HEK293 (cell line): ENCODE data around the gene ITGA11.

ENCODE experiments used
- ELK4 ChIP-seq: IDR thresholded peaks from 2 replicates; pipeline ENCODE4 v1.6.1; 2011; ENCODE audit warnings: mild to moderate bottlenecking, low read depth, low read length, borderline replicate concordance
- GLI2 ChIP-seq: fragments of 450-650 bp; formaldehyde crosslinking; IDR thresholded peaks from 2 replicates; pipeline ENCODE4; 2017; ENCODE audit warnings: missing biosample characterization, missing genetic modification characterization, low read depth, borderline replicate concordance
- GLI4 ChIP-seq: fragments of 450-650 bp; formaldehyde crosslinking; IDR thresholded peaks from 2 replicates; pipeline ENCODE4 v1.5.1; 2016; ENCODE audit warnings: missing biosample characterization, missing genetic modification characterization
- GLIS1 ChIP-seq: fragments of 450-650 bp; formaldehyde crosslinking; IDR thresholded peaks from 2 replicates; pipeline ENCODE4 v1.5.1; 2016; ENCODE audit warnings: missing biosample characterization, missing genetic modification characterization
- GLIS2 ChIP-seq: fragments of 450-650 bp; formaldehyde crosslinking; IDR thresholded peaks from 2 replicates; pipeline ENCODE4 v1.5.1; 2016; ENCODE audit warnings: missing biosample characterization, missing genetic modification characterization
- HOXC10 ChIP-seq: sonication (generic); formaldehyde crosslinking; IDR thresholded peaks from 2 replicates; pipeline ENCODE4 v1.8.1; 2023; ENCODE audit warnings: mild to moderate bottlenecking, missing genetic modification reagents
- IKZF3 ChIP-seq: fragments of 450-650 bp; IDR thresholded peaks from 2 replicates; pipeline ENCODE4 v1.5.0; 2018; ENCODE audit warnings: missing biosample characterization, mild to moderate bottlenecking, missing genetic modification characterization, moderate library complexity
- MZF1 ChIP-seq: fragments of 450-650 bp; formaldehyde crosslinking; IDR thresholded peaks from 2 replicates; pipeline ENCODE4 v1.5.1; 2017; ENCODE audit warnings: missing biosample characterization, missing genetic modification characterization, borderline replicate concordance
- OVOL3 ChIP-seq: fragments of 450-650 bp; formaldehyde crosslinking; IDR thresholded peaks from 2 replicates; pipeline ENCODE4 v1.5.1; 2016; ENCODE audit warnings: missing biosample characterization, missing genetic modification characterization
- PBX3 ChIP-seq: sonication (generic); formaldehyde crosslinking; IDR thresholded peaks from 2 replicates; pipeline ENCODE4 v1.8.1; 2022; ENCODE audit warnings: mild to moderate bottlenecking, moderate library complexity, missing genetic modification reagents
- PRDM4 ChIP-seq: fragments of 450-650 bp; formaldehyde crosslinking; IDR thresholded peaks from 2 replicates; pipeline ENCODE4 v1.5.1; 2017; ENCODE audit warnings: missing biosample characterization, missing genetic modification characterization
- SP3 ChIP-seq: fragments of 450-650 bp; formaldehyde crosslinking; IDR thresholded peaks from 2 replicates; pipeline ENCODE4 v1.5.1; 2016; ENCODE audit warnings: missing biosample characterization, missing genetic modification characterization
- TRIM28 ChIP-seq: IDR thresholded peaks from 2 replicates; pipeline ENCODE4 v1.6.1; 2011; ENCODE audit warnings: low read length, control low read depth, borderline replicate concordance
- ZBTB44 ChIP-seq: fragments of 450-650 bp; IDR thresholded peaks from 2 replicates; pipeline ENCODE4 v1.5.1; 2018; ENCODE audit warnings: missing biosample characterization, mild to moderate bottlenecking, missing genetic modification characterization
- ZFP41 ChIP-seq: fragments of 450-650 bp; formaldehyde crosslinking; IDR thresholded peaks from 2 replicates; pipeline ENCODE4 v1.5.1; 2016; ENCODE audit warnings: missing biosample characterization, missing genetic modification characterization, borderline replicate concordance
- ZIC2 ChIP-seq: fragments of 450-650 bp; formaldehyde crosslinking; IDR thresholded peaks from 2 replicates; pipeline ENCODE4 v1.5.1; 2016; ENCODE audit warnings: missing biosample characterization, missing genetic modification characterization
- ZNF121 ChIP-seq: fragments of 450-650 bp; formaldehyde crosslinking; IDR thresholded peaks from 2 replicates; pipeline ENCODE4 v1.5.1; 2016; ENCODE audit warnings: missing biosample characterization, missing genetic modification characterization
- ZNF274 ChIP-seq, 2 experiments: fragments of 200-500 bp in 1 of 2; fragments of 450-650 bp in 1 of 2; sonication (Bioruptor generic) in 1 of 2; formaldehyde crosslinking in 1 of 2; IDR thresholded peaks; 2 replicates each; pipeline versions ENCODE4 v1.5.1 to v1.6.1; 2014 to 2016; ENCODE audit warnings: borderline replicate concordance in 1 of 2, inconsistent platforms in 1 of 2, low read length in 1 of 2, missing biosample characterization in 1 of 2, missing genetic modification characterization in 1 of 2
- ZNF350 ChIP-seq: fragments of 450-650 bp; formaldehyde crosslinking; IDR thresholded peaks from 2 replicates; pipeline ENCODE4 v1.5.0; 2017; ENCODE audit warnings: missing biosample characterization, mild to moderate bottlenecking, missing genetic modification characterization
- ZNF362 ChIP-seq: fragments of 450-650 bp; formaldehyde crosslinking; IDR thresholded peaks from 2 replicates; pipeline ENCODE4 v1.5.1; 2016; ENCODE audit warnings: missing biosample characterization, missing genetic modification characterization
- ZNF404 ChIP-seq: fragments of 450-650 bp; formaldehyde crosslinking; IDR thresholded peaks from 2 replicates; pipeline ENCODE4 v1.5.1; 2017; ENCODE audit warnings: missing biosample characterization, missing genetic modification characterization
- ZNF48 ChIP-seq: fragments of 450-650 bp; formaldehyde crosslinking; IDR thresholded peaks from 2 replicates; pipeline ENCODE4 v1.5.1; 2016; ENCODE audit warnings: missing biosample characterization, missing genetic modification characterization
- ZNF521 ChIP-seq: fragments of 450-650 bp; formaldehyde crosslinking; IDR thresholded peaks from 2 replicates; pipeline ENCODE4 v1.5.1; 2017; ENCODE audit warnings: missing biosample characterization, mild to moderate bottlenecking, missing genetic modification characterization
- ZNF558 ChIP-seq: fragments of 450-650 bp; formaldehyde crosslinking; IDR thresholded peaks from 2 replicates; pipeline ENCODE4 v1.5.1; 2016; ENCODE audit warnings: missing biosample characterization, missing genetic modification characterization
- ZNF571 ChIP-seq: fragments of 450-650 bp; formaldehyde crosslinking; IDR thresholded peaks from 2 replicates; pipeline ENCODE4 v1.5.0; 2017; ENCODE audit warnings: missing biosample characterization, missing genetic modification characterization
- ZNF670 ChIP-seq: fragments of 450-650 bp; formaldehyde crosslinking; IDR thresholded peaks from 2 replicates; pipeline ENCODE4 v1.5.1; 2016; ENCODE audit warnings: missing biosample characterization, missing genetic modification characterization, low read depth
- ZNF677 ChIP-seq: fragments of 450-650 bp; IDR thresholded peaks from 2 replicates; pipeline ENCODE4 v1.5.0; 2018; ENCODE audit warnings: missing biosample characterization, mild to moderate bottlenecking, missing genetic modification characterization, moderate library complexity
- ZNF747 ChIP-seq: fragments of 450-650 bp; formaldehyde crosslinking; IDR thresholded peaks from 2 replicates; pipeline ENCODE4 v1.5.1; 2016; ENCODE audit warnings: missing biosample characterization, missing genetic modification characterization
- ZNF76 ChIP-seq: fragments of 450-650 bp; formaldehyde crosslinking; IDR thresholded peaks from 2 replicates; pipeline ENCODE4; 2016; ENCODE audit warnings: low read depth, missing biosample characterization, missing genetic modification characterization, borderline replicate concordance
- ZNF785 ChIP-seq: fragments of 450-650 bp; formaldehyde crosslinking; IDR thresholded peaks from 2 replicates; pipeline ENCODE4 v1.5.1; 2016; ENCODE audit warnings: missing biosample characterization, missing genetic modification characterization
- ZNF792 ChIP-seq: fragments of 450-650 bp; formaldehyde crosslinking; IDR thresholded peaks from 2 replicates; pipeline ENCODE4 v1.5.1; 2016; ENCODE audit warnings: missing biosample characterization, missing genetic modification characterization
- ZNF830 ChIP-seq: fragments of 450-650 bp; IDR thresholded peaks from 2 replicates; pipeline ENCODE4 v1.5.0; 2018; ENCODE audit warnings: missing biosample characterization, missing genetic modification characterization, low read depth, mild to moderate bottlenecking, moderate library complexity
- ZSCAN16 ChIP-seq: fragments of 450-650 bp; formaldehyde crosslinking; IDR thresholded peaks from 2 replicates; pipeline ENCODE4 v1.5.1; 2016; ENCODE audit warnings: missing biosample characterization, missing genetic modification characterization

ITGA11 gene

GRCh38 chr15:68277603-68278344 lies 154.2 kb downstream of the ITGA11 start, which contains the start of gene FEM1B (continued):
- TF ChIP-seq ZNF785: peak; percentile 84
- peak; percentile 81; the same call in 1 of the 2 replicates for TF ChIP-seq ZNF76
- peak; percentile 90 for TF ChIP-seq OVOL3 (tag by site-specific recombination)
- peak; percentile 67; the same call in 1 of the 2 replicates for TF ChIP-seq ZNF792 (tag by site-specific recombination)
- no peak for TF ChIP-seq ZNF362
- TF ChIP-seq ZSCAN16: no peak; the same call in 1 of the 2 replicates
- no peak for TF ChIP-seq ZNF48 (tag by site-specific recombination)
- peak; percentile 76 for TF ChIP-seq IKZF3
- TF ChIP-seq GLI4 (tag by site-specific recombination): peak; percentile 98
- no peak for TF ChIP-seq ZNF350 (tag by site-specific recombination)
- TF ChIP-seq ZNF830 (tag by site-specific recombination): no peak
- TF ChIP-seq TRIM28: no peak
- no peak for TF ChIP-seq ZNF747 (tag by site-specific recombination)
- peak; percentile 86 for TF ChIP-seq PBX3
- no peak for TF ChIP-seq ZNF274 (IDR thresholded peaks at IDR 0.05; ENCODE audit: low read length)
- no peak for TF ChIP-seq ZNF274 (tag by site-specific recombination; IDR thresholded peaks at IDR 0.05; ENCODE audit: borderline replicate concordance)
- TF ChIP-seq ZNF404 (tag by site-specific recombination): no peak
- 0 out of 2 replicates have a peak, but pooled peaks have one; percentile 11 for TF ChIP-seq GLI2
- TF ChIP-seq GLIS2 (tag by site-specific recombination): peak; percentile 93
- TF ChIP-seq ZIC2 (tag by site-specific recombination): peak; percentile 56; the same call in 1 of the 2 replicates
- TF ChIP-seq ZFP41 (tag by site-specific recombination): no peak
- TF ChIP-seq ZNF121 (tag by site-specific recombination): peak; percentile 57; the same call in 1 of the 2 replicates
- peak; percentile 43; the same call in 1 of the 2 replicates for TF ChIP-seq ZNF677 (tag by site-specific recombination)
- no peak for TF ChIP-seq ZNF571 (tag by site-specific recombination)
- TF ChIP-seq MZF1 (tag by site-specific recombination): no peak; the same call in 1 of the 2 replicates
- TF ChIP-seq GLIS1: peak; percentile 75
- TF ChIP-seq ZBTB44 (tag by site-specific recombination): peak; percentile 26; the same call in 1 of the 2 replicates
- peak; percentile 82; the same call in 1 of the 2 replicates for TF ChIP-seq HOXC10 (CRISPR knock-in tag)
- peak; percentile 58; the same call in 1 of the 2 replicates for TF ChIP-seq PRDM4 (tag by site-specific recombination)
- no peak for TF ChIP-seq ZNF670 (tag by site-specific recombination)
- no peak; the same call in 1 of the 2 replicates for TF ChIP-seq ELK4
- peak; percentile 97 for TF ChIP-seq SP3 (tag by site-specific recombination)
- TF ChIP-seq ZNF558 (tag by site-specific recombination): peak; percentile 80; the same call in 1 of the 2 replicates
- no peak for TF ChIP-seq ZNF521 (tag by site-specific recombination)
